COLO668 (cell line): ENCODE measurements around the gene TMPRSS2.
A peak's percentile ranks its signal among the peaks of the same experiment; 100 is the strongest.

Experiments used
- DNase-seq: peaks from one replicate; lab custom pipeline; 2025; ENCODE audit not compliant: unreplicated experiment; lab: John Stamatoyannopoulos, UW

Gene TMPRSS2

DNA sequence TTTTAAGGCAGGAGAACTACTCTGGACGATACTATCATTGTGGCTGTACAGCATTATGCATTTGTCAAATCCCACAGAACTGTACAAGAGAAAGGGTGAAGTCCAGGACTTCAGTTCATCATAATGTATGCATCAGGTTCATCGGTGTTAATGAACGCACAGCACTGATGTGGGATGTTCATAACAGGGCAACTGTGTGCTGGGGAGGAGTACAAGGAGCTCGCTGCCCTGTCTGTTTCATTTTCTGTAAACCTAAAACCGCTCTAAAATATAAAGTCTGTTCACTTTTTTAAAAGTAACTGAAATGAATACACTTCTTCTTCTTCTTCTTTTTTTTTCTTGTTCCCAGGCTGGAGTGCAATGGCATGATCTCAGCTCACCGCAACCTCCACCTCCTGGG is 25.0 kb downstream of the TMPRSS2 start:
- DNase-seq, result no peak

DNA sequence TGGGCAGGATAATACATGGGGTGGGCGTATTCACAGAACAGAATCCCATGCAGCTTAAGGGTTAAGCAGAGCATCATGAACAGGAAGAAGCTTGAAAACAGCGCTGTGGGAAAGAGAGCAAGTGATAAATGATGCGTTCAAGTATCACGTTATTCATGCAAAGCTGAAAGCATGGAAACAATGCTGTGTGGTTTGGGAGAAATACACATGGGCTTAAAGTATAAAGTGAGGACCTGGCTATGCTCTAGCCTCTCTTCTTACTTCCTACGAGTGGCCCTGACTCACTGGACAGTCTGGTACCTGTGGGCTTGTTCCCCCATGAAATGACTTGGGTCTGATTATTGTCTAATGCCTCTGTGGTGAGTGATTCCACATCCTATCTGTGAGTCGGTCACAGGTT is 25.7 kb downstream of the TMPRSS2 start:
- peak; percentile 15 for DNase-seq

DNA sequence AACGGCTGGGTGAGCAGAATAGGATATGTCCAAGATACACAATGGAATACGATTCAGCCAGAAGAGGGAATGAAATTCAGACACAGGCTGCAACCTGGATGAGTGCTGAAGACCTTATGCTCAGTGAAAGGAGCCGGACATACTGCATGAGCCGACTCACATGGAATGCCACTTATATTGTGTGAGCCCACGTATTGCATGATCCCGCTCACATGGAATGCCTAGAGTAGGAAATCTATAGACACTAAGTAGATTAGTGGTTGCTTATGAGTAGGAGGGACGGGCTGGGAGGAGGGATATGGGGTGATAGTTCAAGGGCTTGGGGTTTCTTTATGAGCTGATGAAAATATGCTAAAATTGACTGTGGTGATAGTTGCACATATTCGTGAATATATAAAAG is 26.8 kb downstream of the TMPRSS2 start:
- DNase-seq, result no peak

DNA sequence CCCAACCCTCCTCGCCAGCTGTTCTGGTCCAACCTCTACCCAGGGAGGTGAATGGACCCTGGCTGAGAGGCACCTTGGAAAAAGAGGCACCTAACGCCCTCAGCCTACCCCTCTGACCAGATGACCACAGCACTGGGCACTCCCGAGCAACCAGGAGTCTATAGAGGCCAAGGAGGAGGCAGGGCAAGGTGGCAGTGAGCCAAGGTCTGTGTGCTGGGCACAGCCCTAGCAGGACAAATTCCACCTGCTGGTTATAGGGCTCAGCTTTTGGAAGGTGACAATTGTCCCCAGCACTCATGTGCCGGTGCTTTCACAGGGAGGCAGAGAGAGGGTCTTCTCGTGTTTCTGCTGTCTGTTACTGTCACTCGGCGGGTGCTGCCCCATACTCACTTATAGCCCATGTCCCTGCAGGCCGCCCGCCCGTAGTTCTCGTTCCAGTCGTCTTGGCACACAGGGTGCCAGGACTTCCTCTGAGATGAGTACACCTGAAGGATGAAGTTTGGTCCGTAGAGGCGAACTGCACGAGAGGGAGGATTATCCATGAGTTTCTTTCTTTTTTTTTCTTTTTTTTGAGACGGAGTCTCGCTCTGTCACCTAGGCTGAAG is 27.8 kb downstream of the TMPRSS2 start:
- no peak for DNase-seq

DNA sequence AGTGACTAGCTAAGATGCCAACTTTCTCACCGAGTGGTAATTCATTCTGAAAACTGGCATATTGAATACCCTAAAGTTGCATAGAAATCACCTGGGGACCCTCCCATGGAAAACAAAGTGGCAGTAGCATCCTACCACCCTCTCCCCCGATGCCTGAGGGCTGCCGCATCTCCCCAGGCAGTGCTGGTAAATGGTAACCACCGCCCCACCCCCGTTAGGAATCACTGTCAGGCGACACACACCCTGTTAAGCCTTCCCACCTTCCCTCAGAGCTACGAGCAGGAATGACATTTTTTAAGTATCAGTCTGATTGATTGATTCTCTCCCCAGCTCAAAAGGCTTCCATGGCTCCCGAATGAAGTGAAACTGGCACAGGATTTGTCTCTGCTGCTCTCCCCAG is 28.3 kb downstream of the TMPRSS2 start:
- DNase-seq, result peak; percentile 42

DNA sequence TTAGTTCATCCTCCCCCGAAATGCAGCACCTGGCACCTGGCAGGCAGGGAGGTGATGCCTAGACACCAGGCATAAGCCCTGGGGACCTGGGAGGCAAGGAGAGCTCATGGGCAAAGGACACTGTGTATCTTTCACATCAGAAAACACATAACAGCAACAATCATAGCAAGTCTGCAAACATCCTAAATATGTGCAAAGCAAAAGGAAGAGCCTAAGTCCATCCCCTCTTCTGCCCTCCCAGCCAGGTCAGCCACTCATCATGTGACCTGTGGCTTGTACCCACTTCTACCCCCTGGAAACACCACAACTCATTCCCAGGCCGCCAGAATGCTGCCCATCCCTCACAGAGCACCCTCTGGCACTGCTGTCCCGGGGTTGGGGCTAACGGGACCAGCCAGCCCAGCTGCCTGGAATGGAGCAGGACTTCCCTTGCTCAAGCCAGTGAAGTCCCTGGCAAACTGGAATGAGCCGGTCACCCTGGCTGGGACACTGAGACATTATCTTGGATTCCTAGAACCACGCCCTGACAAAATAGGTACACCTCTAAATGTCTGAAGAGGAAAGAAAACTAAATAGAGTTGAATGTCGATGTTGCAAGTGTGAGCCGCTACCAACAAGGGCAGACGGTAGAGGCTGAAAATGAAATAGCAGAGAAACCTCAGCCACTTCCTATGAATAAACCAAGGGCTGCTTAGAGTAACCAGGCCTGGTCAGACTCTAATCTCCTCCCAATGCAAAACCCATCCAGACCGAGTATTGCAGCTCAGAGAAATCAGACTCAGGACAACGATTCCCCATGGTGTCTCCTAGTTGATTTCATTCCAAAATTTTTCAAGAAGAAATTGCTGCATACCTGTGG is 29.4 kb downstream of the TMPRSS2 start:
- DNase-seq, result peak; percentile 56

DNA sequence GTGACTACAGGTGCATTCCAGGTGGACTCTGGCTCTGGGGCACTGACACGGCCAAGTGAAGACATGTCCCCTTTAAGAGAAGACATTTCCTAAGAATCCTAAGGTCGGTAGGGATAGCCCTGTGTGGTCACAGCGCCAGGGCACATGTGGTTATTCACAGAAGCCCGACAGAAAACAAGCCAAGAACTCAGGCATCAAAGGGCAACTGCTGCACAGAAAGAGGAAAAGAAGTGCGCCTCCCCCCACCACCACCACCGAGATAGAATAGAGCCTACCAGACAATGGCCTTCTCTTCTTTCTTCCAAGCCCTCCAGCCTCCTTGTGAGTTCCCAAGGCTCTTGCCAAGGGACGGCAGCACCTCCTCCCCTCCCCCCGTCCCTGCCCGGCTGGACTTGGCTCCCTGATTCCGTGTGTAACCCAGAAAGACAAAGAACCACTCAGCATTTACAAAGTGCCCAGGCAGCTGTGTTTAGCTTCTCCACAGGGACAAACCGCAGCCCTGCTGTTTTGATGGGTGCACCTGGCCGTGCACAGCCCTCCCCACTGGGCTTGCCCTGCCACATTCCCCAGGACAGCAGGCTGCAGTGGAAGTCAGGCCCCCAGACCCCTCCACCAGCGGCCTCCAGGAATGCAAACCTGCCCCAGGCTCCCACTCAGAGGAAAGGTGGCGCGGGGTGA is 30.2 kb downstream of the TMPRSS2 start:
- DNase-seq, result peak; percentile 95

DNA sequence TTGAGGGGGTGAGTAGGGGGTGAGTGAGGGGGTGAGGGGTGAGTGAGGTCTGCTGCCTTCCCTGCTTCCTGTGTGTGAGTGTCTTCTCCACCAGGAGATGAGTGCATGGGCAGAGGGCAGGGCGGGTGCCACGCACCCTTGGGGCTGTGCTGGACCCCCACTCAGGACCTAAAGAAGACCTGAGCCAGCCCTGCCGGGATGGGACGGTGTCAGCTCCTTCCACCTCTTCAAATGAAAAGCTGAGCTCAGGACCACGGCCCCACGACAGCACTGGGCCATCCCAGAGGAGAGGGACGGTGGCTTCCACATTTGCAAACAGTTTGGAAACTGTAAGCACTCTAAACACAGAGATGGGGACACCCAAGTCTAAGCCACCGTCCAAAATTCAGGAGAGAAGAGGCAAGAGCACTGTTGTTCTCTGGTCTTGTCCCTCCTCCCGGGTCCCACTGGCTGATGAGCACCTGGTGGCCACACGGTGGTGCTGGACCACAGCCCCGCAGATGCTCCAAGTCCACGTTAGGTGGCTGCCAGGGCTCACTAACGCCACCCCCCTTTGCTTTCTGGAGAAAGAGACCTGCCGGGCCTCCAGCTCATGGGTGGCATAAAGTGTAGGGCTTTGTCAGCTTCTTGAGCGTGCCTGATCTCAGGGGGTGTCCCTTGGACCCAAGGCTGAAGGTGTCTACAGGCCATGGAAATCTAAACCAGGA is 32.1 kb downstream of the TMPRSS2 start:
- DNase-seq, result peak; percentile 66

DNA sequence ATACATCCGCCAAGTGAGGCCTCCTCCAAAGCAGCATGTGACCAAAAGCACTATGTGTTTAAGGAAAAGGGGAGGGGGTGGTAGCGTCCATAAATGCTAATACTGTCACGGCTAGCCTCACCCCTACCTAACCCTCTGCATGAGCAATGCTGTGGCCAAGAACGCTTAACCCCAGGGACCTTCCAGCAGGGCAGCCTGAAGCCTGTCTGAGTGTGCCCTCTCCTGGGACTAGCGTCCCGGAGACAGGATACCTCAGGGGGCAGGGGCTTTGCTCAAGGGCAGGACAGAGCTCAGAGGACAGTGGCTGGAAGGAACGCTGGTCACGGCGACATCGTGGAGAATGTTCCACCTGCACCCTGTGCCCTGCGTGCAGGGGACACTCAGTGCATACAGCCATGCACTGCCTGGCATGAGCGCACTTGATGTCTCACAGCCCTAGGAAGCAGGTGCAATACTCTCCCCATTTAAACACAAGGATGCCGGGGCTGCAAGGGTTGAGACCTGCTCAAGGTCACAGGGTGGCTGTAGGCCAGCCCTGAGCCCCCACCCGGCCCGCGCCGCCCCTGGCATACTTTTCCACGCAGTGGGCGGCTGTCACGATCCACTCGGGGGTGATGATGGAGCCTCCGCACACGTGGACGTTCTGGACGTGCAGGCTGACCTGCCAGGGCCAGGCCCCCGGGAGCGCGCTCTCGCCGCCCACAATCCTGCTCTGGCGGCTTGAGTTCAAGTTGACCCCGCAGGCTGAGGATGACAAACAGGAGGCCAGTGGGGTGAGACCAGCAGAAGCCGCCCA is 35.0 kb downstream of the TMPRSS2 start:
- DNase-seq, result no peak

DNA sequence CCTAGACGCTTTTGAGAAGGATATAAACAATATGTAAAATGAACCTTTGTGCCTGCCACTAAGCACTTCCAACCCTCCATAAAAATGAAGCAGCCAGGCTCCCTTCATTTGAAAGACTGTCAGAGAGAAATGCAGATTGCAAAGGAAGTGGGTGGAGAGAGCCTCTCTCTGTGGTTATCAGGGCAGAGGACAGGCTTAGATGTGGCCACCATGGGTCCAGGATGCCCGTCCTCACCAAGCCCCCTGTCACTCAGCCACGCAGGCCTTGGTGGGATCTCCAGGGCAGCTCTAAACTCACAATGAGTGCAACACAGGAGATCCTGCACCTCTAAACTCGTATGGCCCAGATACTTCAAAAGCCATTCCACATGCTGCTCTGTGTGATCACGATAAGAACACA is 37.9 kb downstream of the TMPRSS2 start:
- no peak for DNase-seq

DNA sequence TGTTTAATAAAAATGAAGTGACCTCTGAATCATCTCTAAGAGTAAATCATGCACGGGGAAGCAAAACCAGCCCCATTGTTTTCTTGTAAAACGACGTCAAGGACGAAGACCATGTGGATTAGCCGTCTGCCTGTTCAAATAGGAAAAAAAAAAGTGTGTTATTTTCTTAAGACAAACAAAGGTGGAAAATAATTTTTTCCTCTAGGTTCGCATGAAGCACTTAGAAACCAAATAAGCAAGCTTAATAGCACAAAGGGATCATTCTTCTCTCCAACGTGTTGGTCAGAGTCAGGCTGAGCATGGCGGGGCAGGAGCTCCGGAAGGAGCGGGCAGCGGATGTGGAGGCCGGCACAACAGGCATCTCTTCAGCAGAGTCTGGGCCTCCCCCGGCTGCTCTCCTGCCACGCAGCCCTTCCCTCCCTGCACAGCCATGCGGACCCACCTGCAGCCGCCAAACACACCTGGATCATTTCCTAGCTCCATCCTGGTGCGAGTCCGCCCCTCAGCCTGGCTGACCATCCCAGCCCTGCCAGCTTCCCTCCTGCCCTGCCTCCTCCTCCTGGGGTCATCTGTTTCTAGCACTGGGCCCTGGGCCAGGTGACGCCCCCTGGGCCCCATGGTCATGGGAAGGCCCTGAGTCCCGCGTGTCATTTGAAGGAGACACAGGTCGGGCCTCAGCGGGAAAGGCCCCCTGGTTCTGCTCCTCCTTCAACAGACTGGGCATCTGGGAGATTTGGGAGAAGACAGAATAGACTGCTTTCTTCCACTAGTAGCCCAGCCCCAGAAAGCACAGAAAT is 41.7 kb downstream of the TMPRSS2 start:
- DNase-seq, result no peak

DNA sequence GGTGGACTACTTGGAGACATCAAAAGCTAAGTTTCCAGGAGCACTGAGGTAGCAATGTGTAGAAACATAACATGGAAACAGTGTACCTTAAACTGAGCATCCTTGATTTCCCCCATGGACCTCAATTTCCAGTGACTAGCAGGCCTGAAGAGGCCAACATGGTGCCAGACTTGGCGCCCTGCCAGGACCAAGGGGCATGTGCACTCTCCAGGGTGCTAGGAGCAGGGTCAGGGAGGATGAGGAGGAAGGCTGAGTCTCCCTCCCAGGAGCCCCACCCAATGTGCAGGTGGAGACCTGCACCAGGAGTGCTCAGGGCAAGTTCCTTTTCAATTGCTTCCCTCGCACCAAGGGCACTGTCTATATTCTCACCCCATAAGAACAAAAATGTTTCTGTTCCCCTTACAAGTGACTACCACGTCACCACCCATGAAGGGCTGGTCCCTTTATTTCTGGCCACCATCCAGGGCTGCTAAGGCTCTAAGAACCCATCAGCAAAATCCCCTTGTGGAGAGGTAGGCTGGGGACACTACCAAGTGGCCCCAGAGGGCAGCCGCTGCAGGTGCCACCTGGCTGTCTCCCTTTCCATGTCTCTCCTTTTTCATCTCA is 42.7 kb downstream of the TMPRSS2 start:
- no peak for DNase-seq

DNA sequence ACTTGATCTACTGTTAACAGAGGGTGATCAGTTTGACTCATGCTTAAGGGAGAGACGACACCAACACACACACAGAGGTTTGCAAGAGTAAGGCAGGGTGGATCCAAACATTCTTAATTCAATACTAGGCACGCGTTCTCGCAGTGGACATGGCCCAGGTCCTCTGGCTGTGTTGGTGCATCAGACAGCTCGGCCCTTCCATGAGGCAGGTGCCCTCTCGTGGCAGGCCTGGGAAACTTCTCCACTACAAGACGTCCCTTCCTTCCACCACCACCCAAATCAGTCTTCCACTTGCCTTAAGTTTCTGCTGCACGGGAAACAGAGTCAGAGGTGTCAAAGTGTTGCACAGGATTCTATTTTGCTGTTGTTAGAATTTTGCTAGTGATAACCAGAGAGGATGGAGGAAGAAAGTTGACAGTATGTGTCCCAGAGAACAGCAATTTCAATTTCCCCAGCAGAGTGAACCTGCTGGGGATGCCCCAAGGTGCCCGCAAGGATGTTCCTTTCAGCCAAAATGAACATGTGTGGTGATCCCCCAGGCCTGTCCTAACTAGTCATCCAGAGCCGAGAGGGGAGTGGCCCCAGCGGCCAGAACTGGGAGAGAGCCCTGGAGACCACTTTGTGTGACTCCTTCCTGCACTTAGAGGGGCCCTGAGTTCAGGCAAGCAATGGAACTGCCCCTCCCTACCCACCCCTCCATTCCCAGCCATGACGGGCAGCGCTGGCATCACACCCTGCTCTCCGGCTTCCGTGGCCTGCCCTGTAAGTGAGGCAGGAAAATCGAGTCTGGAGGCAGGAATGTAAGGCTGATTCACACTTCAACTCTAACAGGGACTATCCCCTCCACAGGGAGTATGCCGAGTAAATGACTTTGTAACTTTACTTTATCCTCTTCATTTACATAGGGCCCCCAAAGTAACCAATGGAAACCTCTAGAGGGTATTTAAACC is 47.1 kb downstream of the TMPRSS2 start:
- peak; percentile 71 for DNase-seq

DNA sequence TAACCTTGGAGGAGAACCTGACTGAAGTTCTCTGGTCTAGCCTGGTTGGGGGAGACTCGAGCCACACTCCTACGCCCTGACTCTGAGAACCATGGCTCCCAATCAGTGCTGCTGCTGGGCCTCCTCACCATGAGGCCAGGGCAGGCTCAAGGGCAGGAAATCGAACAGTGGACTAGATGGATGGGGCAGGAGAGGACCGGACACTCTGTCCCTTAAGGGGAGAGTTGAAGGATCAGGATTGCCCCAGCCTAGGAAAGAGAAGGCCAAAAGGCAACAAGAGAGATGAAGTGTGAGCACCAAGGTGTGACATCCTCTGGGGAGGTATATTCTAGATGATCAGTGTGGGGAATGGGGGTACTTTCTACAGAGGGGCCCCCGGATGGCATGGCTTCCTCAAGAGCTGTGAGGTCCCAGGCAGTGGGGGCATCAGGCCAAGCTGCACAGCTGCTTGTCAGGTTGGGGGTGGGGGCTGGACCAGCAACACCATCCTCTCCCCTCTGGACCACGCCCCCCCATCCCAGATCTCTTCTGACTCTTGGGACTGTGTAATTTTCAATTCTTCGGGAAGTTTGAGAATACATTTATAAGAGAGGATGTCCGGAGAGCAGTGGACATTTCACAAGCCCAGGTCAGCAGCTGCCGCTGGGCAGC is 47.9 kb downstream of the TMPRSS2 start:
- no peak for DNase-seq

DNA sequence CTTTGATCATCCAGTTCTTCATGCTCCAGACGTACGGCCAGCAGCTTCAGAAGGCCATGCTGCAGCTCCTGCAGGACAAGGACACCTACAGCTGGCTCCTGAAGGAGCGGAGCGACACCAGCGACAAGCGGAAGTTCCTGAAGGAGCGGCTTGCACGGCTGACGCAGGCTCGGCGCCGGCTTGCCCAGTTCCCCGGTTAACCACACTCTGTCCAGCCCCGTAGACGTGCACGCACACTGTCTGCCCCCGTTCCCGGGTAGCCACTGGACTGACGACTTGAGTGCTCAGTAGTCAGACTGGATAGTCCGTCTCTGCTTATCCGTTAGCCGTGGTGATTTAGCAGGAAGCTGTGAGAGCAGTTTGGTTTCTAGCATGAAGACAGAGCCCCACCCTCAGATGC is 49.4 kb downstream of the TMPRSS2 start:
- DNase-seq, result no peak

DNA sequence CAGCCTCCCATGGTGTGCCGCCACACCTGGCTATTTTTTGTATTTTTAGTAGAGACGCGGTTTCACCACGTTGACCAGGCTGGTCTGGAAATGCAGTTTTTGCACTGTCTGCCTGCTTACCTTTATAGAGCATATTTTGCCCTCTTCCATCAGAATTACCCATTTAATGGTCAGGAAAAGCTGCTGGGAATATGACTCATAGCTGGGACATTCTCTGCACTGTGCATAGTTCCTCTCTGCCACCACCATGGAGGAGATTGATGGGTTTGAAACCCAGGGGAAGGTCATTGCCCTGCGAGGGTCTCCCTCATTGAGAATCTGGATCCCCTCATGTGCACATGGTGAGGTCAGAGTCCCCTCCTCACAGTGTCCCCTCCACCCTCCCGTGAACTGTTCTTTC is 49.8 kb downstream of the TMPRSS2 start:
- no peak for DNase-seq

DNA sequence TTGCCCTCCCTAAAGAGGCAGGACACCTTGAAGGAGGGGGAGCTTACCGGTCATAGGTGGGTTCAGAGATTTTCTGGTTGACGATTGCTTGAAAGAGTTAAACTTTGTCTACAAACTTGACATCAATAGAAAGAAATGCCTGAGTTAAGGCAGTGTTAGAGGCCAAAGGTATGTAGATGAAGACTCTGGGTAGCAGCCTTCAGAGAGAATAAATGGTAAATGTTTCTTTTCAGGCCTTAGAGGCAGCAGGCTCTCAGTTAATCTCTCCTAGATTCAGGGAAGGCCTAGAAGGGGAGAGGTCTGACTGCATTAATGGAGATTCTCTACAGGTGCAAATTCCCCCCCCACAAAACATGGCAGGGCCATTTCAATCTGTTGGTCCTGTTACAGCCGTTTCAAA is 54.2 kb downstream of the TMPRSS2 start:
- DNase-seq, result no peak

DNA sequence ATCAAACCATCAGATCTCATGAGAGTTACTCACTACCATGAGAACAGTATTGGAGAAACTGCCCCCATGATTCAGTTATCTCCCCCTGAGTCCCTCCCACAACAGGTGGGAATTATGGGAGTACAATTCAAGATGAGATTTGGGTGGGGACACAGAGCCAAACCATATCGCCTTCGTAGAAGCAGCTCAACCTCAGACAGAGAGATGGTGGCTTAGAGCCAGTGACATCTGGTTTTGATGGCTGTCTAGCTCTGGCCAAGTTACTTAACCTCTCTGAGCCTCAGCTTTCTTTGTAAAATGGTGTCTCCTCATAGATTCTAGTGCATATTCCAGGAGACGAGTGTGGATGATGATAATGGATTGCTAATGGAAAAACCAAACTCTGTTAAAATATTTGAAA is 54.8 kb downstream of the TMPRSS2 start:
- DNase-seq, result no peak
